ENCODE results near the gene MLXIP.

- TF ChIP-seq POLR2A (IDR thresholded peaks at IDR 0.05): no peak
- TF ChIP-seq CTCF (IDR thresholded peaks at IDR 0.05): peak; percentile 76 to 91 (median 81)
Observed at GRCh38 chr12:122123051-122123760, 44.6 kb downstream of the MLXIP start.
